ENCODE measurements around the gene ICAM1.

ICAM1 gene

GRCh38 chr19:10260141-10260584 is 10.8 kb upstream of the ICAM1 start:
- TF ChIP-seq, protein P1, sequence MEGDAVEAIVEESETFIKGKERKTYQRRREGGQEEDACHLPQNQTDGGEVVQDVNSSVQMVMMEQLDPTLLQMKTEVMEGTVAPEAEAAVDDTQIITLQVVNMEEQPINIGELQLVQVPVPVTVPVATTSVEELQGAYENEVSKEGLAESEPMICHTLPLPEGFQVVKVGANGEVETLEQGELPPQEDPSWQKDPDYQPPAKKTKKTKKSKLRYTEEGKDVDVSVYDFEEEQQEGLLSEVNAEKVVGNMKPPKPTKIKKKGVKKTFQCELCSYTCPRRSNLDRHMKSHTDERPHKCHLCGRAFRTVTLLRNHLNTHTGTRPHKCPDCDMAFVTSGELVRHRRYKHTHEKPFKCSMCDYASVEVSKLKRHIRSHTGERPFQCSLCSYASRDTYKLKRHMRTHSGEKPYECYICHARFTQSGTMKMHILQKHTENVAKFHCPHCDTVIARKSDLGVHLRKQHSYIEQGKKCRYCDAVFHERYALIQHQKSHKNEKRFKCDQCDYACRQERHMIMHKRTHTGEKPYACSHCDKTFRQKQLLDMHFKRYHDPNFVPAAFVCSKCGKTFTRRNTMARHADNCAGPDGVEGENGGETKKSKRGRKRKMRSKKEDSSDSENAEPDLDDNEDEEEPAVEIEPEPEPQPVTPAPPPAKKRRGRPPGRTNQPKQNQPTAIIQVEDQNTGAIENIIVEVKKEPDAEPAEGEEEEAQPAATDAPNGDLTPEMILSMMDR (IDR thresholded peaks at IDR 0.05), result no peak

GRCh38 chr19:10262771-10263170 is 8.1 kb upstream of the ICAM1 start:
- TF ChIP-seq, protein P1 (IDR thresholded peaks at IDR 0.05), result no peak

DNA sequence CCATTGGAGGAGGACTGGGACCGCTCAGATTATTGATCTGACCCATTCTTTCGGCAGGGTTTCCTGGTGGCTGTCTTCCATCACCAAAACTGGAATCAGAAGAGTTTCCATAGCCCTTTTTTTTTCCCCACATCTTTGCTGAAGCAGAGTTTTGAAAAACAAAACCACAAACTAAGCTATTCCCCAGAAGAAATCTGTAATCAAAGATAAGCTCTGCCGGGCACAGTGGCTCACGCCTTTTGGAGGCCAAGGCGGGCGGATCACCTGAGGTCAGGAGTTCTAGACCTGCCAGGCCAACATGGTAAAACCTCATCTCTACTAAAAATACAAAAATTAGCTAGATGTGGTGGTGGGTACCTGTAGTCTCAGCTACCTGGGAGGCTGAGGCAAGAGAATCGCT is 4.2 kb upstream of the ICAM1 start:
- TF ChIP-seq, protein P1 (IDR thresholded peaks at IDR 0.05), result no peak

DNA sequence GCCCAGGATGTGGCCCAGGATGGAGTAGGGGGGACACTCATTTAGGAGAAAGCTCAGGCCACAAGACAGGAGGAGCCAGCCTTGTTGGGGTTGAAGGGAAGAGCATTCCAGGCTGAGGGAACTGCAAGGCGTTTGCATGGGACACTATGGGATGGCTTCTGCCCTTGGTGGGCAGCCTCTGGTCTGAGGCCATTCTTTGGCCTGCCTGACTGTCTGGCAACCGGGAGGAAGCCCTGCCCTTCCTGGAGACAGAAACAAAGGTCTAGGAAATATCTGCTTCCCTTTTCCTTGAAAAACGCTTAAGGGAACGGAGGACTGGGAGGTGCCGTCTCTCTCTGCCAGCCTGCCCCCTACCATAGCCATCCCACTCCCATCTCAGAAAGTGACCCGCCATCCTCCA is 2.8 kb upstream of the ICAM1 start:
- TF ChIP-seq, protein P1 (IDR thresholded peaks at IDR 0.05), result no peak

DNA sequence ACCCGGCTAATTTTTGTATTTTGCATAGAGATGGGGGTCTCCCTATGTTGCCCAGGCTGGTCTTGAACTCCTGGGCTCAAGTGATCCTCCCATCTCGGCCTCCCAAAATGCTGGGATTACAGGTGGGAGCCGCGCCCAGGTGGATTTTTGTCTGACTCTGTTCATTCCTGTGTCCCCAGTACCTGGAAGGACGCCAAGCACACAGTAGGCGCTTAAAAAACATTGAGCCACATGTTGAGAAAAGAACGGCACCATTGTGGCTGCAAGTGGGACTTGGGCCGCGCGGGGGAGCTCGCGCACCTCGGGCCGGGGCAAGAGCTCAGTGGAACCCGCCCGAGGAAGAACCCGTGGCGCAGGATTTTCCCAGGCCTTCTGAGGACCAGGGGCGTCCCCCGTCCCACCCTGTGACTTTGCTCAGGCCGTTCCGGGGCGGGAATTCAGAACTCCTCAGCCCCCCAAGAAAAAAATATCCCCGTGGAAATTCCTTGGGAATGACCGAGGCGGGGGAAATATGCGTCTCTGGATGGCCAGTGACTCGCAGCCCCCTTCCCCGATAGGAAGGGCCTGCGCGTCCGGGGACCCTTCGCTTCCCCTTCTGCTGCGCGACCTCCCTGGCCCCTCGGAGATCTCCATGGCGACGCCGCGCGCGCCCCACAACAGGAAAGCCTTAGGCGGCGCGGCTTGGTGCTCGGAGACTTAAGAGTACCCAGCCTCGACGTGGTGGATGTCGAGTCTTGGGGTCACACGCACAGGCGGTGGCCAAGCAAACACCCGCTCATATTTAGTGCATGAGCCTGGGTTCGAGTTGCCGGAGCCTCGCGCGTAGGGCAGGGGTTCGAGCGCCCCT is 1.4 kb upstream of the ICAM1 start:
- TF ChIP-seq, protein P1 (IDR thresholded peaks at IDR 0.05), result peak; percentile 93

DNA sequence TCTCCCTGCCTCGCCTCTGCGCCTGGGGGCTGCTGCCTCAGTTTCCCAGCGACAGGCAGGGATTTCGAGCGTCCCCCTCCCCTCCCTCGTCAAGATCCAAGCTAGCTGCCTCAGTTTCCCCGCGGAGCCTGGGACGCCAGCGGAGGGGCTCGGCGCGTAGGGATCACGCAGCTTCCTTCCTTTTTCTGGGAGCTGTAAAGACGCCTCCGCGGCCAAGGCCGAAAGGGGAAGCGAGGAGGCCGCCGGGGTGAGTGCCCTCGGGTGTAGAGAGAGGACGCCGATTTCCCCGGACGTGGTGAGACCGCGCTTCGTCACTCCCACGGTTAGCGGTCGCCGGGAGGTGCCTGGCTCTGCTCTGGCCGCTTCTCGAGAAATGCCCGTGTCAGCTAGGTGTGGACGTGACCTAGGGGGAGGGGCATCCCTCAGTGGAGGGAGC is 722 bp upstream of the ICAM1 start:
- TF ChIP-seq, protein P1 (IDR thresholded peaks at IDR 0.05), result no peak

DNA sequence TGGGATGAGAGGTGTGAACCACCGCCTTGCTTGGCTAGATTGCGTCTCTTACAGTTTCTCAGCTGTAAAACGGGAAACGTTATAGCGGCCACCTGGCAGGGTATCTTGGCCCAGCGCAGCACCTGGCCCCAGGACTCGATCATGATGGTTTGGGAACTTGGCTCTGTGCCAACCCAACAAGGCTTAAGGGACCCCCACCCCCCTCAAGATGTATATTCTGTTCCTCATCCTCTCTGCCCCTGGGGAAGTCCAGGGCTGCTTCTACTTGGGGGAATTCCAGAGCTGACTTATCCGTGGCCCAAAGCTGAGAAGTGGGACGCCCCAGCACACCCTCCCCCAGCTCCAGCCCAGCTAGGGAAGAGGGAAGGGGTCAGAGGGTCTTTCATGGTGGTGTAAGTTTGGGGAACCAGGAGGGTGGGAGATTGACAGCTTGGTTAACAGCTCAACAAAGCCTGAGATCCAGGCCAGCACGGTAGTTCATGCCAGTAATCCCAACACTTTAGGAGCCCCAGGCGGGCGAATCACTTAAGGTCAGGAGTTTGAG is 695 bp downstream of the ICAM1 start:
- TF ChIP-seq, protein P1 (IDR thresholded peaks at IDR 0.05), result no peak

All from LNCAP (cell line).